Embryonic facial prominence (tissue), 1 donor: ENCODE data around the gene CREM.
A peak's percentile ranks its signal among the peaks of the same experiment; 100 is the strongest.
"Not testable (repeated sequence)": the region's sequence is repeated elsewhere in the genome, so short reads cannot be mapped to it uniquely, and the experiment has no call there.

Experiments
- DNase-seq: peaks from one replicate; pipeline ENCODE4 v3.0.0-alpha.2; 2016; ENCODE audit errors: extremely low spot score

CREM gene

DNA sequence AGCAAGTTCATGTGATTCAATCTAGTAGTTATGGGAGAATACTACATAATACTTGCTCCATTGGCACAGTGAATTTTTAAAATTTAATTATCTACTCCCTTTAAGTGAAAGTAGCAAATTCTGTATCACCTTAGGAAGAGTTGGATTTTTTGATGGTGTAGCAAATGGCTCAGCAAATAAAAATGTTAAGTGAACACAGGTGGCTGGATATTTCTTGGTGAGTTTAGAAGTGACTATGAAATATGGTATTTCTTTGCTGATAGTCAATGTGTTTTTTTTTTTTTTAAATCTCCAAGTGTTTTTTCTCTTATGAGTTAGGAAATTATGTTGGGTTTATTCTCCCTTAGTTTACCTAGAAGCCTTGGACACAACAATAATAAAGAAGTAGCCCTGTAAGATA is 67.8 kb downstream of the CREM start:
- no peak for DNase-seq

- DNase-seq: no peak
These were observed 68.3 kb downstream of the CREM start for GRCh38 chr10:35194906-35195305.

DNA sequence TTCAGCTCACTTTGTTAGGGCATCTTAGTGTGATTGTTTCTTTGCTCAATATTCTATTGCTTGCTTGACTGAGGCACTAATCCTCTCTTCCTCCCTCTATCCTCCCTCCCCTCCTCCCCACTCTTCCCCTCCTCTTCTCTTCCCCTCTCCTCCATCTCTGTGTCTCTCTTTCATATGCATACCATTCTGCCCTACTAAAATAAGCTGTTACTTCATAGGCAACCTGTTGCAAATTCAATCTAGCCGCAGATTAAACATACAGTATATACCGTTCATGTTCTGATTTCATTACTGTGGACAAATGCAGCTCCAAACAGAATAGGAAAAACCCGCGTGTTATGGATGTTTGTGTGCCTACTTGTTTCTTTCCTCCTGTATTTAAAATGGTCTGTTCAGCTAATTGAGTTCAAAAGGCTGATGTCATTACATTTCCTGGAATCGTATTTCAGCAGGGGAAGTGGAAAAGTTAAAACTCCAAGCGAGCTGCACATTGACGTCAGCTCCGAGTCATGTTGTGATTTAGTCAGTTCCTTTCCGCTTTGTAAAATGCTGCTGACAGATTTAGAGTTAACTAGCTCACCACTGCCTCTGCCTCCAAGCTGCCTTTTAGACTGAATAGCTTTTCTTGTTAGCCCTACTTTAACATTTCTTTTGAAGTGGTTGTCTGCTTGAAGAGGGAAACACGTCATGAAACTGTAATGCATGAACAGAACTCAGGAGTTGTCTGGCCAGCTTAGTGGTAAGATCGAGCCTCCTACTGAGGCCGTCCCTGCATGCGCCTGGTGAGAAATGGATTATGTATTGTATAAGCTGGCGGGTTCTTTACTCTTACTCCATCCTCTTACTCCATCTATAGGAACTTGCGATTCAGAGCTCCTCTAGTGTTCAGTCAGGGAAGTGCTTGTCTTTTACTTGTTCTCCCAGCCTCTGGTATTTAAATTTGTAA is 69.0 kb downstream of the CREM start:
- peak; percentile 95 for DNase-seq

- DNase-seq: no peak
These were observed 73.8 kb downstream of the CREM start for GRCh38 chr10:35200487-35200886.

DNA sequence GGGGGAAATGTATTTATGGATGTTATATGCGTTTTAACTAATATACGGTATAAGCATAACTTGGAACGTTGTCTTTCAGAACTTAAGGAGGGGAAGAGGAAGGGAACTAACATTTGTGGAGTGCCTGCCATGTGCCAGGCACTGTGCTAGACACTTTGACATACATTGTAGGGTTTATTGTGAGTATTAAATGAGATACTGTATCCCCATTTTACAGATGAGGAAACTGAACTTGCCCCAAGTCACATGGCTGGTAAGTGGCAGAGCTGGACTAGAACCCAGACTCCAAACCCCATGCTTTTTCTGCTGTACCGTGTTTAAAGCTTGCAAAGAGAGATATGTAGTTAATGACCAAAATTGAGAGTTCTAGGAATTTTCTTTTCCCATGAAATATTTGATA is 74.6 kb downstream of the CREM start:
- no peak for DNase-seq

DNA sequence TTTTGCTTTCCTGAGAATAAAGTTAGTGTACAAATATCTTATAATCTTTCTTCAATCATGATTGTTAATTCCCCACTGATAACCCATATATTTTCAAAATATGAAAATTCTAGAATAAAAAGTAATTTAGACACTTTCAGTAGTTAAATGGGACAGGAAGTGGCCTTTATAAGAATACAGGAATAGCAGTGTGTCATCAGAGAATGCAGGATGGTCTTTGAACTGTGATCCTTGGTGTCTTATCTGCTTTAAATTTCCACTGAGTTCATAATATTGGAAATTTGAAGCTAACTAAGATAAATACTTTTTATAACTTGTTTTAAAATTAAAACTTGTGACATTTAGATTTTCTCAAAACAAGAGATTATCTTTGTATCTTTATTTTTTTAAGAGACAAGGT is 75.4 kb downstream of the CREM start:
- no peak for DNase-seq

DNA sequence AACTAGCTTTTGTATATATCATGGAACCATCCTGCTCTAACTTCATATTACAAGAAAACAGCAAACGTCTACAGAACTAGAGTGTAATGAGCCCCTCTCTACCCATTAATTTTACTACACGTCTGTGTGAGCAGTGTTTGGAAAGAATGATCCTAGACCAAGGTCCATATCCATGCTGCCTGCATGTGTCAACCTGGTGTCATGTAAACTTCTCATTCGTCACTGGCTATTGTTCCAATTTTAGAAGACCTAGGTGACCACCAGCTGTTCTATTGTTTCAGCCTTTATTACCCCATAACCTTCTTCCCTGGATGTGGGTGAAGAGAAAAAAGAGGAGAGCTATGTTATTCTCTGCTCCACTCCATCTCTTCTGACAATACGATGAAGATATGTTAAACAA is 77.1 kb downstream of the CREM start:
- DNase-seq: no peak

- no peak for DNase-seq
These were observed 78.1 kb downstream of the CREM start for GRCh38 chr10:35204650-35205319.

GRCh38 chr10:35206274-35206673 is 79.6 kb downstream of the CREM start:
- DNase-seq: no peak

DNA sequence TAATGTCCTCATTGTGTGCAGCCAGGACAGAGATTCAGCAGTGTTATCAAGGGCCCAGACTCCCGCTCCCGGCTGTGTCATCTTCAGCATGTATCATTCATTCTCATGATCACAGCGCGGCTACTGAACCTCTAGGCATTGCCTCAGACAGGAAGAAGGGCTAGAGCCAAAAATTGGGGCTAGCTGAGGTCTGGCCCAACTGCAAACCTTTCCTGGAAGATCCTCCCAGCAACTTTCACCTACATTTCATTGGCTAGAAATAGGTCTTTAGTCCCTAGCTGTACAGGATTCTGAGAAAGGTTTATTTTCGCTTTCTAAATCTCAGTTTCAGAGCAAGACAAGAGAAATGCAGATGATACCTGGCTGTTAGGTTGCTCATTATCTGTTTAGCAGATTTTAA is 81.9 kb downstream of the CREM start:
- no peak for DNase-seq

DNA sequence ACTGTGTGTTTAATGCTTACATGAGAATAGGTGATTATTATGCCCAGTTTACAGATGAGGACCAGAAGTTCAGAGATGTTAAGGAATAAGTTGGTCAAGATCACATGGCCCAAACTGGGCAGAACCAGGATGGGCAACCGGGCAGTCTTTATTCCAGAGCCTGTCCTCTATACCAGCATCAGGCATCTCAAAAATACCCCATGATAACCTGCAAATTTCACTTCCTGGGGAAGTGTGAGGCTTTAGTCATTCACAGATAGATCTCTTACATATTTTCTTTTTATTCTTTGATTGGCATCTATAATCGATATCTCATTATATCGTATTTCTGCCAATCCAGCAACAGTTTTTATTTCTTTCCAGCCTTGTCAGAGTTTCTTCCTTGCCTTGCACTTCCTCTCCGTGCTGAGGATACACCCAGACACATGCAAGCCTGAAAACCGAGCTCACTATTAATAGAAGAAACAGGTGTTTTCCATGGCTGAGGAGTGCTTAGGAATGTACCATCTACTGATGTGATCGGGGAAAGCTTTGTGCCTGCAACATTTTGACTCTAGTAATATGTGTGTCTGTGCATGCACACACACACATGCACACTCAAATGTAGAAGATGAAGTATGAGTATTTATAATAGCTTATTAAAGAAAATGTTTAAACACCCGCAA is 82.4 kb downstream of the CREM start:
- no peak for DNase-seq

DNA sequence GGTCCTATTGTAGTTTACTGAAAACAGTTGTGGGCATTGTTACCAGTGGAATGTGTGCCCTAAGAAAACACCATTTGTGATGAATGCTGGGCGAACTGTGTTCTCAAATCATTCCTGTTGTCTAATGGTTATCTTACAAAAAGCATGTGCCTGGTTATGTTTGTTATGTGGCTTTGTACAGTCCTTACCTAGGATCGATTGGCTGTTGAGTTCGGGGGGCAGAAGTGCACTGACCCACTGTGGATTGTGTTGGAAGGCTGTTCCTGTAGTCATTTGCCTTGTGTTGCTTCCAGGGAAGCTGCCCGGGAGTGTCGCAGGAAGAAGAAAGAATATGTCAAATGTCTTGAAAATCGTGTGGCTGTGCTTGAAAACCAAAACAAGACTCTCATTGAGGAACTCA is 84.3 kb downstream of the CREM start:
- DNase-seq: no peak

- no peak for DNase-seq
These were observed 84.7 kb downstream of the CREM start for GRCh38 chr10:35211390-35211789.

- DNase-seq: no peak
These were observed 86.2 kb downstream of the CREM start for GRCh38 chr10:35212856-35213255.

- no peak for DNase-seq
These were observed 87.1 kb downstream of the CREM start for GRCh38 chr10:35213699-35214098.

DNA sequence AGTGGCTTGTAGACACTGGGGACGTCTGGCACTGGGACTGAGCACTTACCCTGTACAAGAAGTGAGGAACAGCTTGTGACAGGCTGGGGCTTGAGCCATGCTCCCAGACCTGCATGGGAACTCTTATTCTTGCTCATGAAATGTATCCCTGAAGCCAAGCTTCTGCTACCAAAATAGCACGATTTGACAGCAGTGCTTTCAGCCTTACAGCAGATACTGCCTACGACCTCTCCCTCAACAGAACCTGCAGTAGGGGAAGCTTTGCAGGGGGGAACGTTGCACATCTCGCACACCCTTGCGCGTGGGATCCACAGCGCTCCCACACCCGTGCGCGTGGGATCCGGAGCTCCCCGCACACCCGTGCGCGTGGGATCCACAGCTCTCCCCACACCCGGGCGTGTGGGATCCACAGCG is 88.0 kb downstream of the CREM start:
- DNase-seq: no peak

GRCh38 chr10:35215107-35215506 is 88.5 kb downstream of the CREM start:
- DNase-seq: no peak

DNA sequence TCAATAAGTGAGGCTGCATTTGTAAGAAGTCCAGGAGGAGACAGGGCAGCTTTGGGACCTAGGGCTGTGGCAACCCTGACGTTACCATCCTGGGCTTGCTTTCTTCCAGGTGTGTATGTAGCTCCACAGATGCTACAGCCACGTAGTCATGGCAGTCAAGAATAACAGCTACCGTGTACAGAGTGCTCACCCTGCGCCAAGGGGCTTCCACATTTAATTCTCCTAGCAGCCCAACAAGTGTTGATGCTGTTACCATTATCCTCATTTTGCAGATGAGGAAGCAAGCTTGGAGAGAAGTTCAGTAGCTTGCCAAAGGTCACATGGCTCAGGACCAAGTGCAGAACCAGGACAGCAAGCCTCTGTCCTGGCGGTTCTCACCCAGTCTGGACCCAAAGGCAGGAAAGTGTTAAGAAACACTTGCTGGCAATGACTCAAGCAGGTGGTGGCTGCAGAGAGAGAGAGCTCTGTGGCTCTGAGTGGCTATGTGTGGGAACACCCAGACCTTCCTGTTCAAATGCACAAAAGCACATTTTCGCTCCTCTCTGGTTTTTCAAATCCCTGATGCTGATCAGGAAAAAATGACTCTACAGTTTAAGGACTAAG is 89.8 kb downstream of the CREM start:
- DNase-seq: no peak

DNA sequence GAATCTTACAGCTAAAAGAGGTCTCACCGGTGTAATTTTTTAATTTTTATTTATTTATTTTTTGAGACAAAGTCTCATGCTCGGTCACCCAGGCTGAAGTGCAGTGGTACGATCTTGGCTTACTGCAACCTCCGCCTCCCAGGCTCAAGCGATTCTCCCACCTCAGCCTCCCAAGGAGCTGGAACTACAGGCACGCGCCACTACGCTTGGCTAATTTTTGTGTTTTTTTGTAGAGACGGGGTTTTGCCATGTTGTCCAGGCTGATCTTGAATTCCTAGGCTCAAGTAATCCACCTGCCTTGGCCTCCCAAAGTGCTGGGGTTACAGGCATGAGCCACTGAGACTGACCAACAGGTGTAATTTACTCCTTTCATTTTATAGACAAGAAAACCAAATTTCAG is 90.3 kb downstream of the CREM start:
- DNase-seq: not testable (repeated sequence)

DNA sequence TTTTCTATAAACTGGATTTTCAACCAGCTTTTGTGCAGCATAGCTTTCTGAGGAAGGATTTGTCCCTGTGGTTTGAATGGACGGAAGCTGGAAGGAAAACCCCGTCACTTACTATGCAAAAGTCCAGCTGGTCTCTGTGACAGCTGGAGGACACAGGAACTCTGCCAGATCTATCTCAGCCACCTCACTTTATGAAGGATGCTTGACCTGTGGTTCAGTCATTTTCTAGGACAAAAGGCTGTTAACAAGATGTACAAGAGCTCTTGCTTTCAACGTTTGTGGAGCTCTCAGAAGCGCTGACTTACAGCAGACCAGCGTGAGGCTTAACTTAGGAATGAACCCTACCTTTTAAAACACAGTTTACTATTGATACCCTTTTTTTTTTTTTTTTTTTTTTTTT is 90.8 kb downstream of the CREM start:
- DNase-seq: no peak

DNA sequence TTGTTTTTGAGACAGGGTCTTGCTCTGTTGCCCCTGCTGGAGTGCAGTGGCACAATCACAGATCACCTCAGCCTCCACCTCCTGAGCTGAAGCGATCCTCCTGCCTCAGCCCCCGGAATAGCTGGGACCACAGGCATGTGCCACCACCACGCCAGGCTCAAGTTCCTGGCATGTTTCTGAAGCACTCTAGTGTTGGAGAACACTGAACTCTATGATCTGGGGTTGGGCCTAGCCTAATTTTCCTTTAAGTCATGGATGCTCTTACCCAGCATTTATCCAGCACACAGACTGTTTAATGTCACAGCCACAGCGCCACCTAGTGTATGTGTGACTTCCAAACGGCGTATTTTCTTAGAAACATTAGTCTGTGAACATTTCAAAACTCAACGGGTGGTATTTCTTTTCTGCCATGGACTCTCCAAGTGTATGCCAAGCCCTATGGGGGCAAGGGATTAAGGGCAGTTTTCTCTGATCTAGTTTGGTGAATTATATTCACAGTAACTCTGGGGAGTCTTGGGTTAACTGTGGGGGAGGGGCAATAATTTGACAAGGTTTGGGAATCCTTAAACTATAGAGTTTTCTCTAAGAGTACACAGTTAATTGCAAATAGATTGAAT is 91.8 kb downstream of the CREM start:
- DNase-seq: peak; percentile 62

- DNase-seq: no peak
These were observed 92.6 kb downstream of the CREM start for GRCh38 chr10:35219292-35219691.
